HG03196 (cell line): ENCODE measurements around the gene NOTCH2.
A peak's percentile ranks its signal among the peaks of the same experiment; 100 is the strongest.
"Not testable (repeated sequence)": the region's sequence is repeated elsewhere in the genome, so short reads cannot be mapped to it uniquely, and the experiment has no call there.

Source experiments
- ATAC-seq: cut with Tn5 transposase; IDR thresholded peaks from one replicate; pipeline ENCODE4 v1.9.1; 2021; ENCODE audit not compliant: unreplicated experiment

Gene NOTCH2

DNA sequence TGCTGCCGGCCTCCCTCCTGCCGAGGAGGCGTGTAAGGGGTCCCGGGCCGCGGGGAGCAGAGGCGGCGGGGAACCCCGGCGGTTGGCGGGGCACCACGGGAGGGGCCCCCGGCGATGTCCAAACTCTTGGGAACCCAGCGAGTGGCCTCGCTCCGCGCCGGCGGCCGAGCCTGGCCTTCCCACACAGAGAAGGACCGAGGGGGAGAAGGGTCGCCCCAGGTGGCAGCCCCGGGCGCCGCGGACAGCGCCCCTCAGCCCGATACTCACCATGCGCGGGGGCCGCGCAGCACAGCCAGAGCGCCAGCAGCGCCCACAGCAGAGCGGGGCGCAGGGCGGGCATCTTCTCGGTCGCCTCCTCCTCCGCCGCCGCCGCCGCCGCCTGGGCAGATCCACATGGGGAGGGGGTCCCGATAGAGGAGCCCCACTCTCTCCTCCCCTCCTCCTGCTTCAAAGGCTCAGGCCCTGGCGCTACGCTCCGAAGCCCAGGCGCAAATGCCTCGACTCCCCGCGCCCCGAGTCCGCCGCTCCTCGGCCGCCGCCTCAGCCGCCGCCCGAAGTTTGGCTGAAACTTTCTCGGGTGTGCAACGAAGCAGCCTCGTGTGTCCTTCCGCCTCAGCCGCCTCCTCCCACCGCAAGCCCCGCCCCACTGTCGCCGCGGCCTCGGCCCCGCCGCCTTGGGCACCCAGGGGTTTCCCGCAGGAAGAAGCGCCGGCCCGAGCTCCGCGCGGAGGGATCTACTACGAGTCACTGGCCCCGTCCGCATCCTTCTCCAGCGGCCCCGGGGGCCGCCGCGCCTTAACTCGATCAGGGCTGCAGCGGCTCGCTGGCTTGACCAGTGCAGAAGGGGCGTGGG, at the start of gene NOTCH2:
NOTCH2 (minus strand) TSS at position 596 of the 853 bp plus-strand sequence; CDS start at position 340, 256 bp downstream.
- not testable (repeated sequence) for ATAC-seq

DNA sequence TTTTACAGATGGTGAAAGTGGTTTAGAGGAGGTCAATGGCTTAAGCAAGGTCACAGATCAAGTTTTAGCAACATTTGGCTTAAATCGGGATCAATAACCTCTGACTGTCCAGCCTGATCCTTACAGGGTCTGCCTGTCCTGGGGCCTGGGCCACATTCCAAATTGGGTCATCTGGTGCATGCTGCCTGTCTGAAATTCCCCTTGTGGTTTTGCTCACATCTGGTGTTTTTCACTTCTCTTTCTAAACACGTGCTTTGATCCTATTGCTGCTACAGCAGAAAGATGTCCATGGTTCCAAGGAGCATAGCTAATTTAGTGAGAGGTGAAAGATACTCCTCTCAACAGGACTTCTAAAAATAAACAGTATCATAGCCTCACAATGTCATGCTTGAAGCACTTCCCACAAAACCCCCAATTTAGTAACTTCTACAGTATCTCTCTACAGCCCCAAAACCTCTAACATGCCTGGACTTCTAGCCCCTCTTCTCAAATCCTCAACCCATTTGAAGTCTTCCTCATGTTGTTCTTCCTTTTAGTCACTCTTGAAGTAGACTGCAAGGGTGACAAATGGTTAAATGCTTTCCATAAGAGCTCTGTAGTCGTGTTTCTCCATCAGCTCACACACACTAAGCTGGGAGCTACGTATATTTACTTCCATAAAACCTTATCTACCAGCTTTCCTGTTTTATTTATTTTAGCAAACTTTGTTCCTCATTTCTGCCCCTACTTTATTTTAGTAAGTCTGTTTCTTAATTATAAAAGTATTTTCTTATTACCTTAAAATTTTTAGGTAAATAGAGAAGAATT, 48.1 kb upstream of the NOTCH2 start:
- ATAC-seq = peak; percentile 49

DNA sequence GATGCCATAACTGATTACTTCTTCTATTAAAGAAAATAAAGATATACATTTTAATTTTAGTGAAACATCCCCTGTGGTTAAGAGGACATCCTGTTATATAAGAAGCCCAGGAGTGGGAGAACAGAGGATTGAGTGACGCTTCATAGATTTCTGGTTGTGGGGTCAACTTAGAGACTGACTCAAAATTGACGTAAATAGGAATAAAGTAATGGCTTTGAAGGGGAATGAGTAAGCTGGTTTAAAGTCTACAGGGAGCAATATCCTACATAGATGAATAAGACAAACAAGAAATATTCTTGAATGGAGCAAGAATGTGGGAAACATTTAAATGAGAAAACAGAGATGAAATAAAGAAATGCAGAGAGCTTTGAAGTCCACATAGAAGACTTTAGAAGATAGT, 46.6 kb upstream of the NOTCH2 start:
- ATAC-seq = not testable (repeated sequence)

- ATAC-seq = not testable (repeated sequence)
These were observed 43.7 kb upstream of the NOTCH2 start for GRCh38 chr1:120113134-120113533.

- not testable (repeated sequence) for ATAC-seq
These were observed 42.8 kb upstream of the NOTCH2 start for GRCh38 chr1:120112212-120112611.

GRCh38 chr1:120111771-120112170, 42.3 kb upstream of the NOTCH2 start:
- not testable (repeated sequence) for ATAC-seq

GRCh38 chr1:120111008-120111407, 41.5 kb upstream of the NOTCH2 start:
- ATAC-seq = not testable (repeated sequence)

- ATAC-seq = not testable (repeated sequence)
These were observed 40.2 kb upstream of the NOTCH2 start for GRCh38 chr1:120109656-120110055.

DNA sequence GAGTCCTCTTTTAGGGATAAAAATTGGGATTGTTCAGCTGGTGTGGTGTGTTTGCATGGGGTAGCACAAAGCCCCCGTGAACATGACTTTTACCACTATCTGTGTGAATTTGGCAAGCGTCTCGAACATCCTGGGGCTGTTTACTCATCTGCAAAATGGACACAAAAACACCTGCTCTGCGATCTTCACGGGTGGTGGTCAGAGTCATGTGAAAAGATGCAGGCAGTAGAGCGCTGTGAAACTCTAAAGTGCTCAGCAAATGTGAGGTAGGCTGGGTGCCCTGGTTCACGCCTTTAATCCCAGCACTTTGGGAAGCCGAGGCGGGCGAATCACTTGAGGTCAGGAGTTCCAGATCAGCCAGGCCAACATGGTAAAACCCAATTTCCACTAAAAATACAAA, 39.7 kb upstream of the NOTCH2 start:
- ATAC-seq = not testable (repeated sequence)

- ATAC-seq = not testable (repeated sequence)
These were observed 35.8 kb upstream of the NOTCH2 start for GRCh38 chr1:120105288-120105687.

DNA sequence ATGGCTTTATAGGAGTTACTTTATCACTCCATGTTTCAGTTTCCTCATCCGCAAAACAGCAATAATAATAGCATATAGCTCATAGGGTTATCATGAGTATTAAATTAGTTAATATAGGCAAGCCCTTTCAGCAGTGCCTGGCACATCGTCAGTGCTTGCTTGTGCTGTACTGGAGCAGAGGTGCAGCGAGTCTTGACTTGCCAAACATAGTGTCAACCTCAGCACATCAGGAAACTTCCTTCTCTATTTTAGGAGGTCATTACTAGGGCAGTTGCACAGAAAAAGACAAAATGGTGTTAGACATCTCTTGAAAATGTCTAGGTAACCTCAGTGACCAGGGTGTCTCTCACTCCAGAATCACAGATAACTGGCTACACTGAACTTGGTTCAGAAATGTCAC, 34.3 kb upstream of the NOTCH2 start:
- not testable (repeated sequence) for ATAC-seq

GRCh38 chr1:120101593-120101992, 32.1 kb upstream of the NOTCH2 start:
- not testable (repeated sequence) for ATAC-seq

- not testable (repeated sequence) for ATAC-seq
These were observed 31.1 kb upstream of the NOTCH2 start for GRCh38 chr1:120100590-120100989.

- not testable (repeated sequence) for ATAC-seq
These were observed 29.7 kb upstream of the NOTCH2 start for GRCh38 chr1:120098986-120099759.

- ATAC-seq = not testable (repeated sequence)
These were observed 27.6 kb upstream of the NOTCH2 start for GRCh38 chr1:120096981-120097545.

DNA sequence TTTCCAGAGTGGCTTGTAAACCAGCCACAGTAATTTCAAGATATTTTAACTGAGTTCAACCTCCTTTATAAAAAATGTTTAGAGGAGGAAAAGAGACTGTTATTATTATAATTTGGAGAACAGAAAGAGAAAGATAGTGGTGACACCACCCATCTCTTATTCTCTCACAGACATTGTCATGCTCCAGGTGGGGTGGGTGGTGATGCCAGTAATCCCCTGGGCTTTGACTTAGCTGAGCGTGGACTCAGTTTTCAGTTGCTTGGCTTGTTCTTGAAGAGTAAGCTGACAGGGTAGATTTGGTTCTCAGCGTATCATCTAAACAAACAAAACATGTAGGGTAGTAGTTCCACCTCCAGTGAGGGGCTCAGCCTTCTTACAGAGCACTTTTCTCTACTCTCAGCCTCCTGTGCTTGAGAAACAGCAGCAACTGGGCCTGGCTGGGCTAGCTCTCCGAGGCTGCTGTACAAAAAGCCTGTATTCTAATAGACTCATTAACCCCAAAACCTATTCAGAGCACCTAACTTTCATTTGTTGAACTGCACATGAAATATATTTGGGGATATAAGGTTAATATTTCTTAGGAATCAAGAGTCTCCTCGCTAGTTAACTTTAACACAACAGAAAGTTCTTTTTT, 24.2 kb upstream of the NOTCH2 start:
- not testable (repeated sequence) for ATAC-seq

- ATAC-seq = not testable (repeated sequence)
These were observed 23.1 kb upstream of the NOTCH2 start for GRCh38 chr1:120092232-120093218.

DNA sequence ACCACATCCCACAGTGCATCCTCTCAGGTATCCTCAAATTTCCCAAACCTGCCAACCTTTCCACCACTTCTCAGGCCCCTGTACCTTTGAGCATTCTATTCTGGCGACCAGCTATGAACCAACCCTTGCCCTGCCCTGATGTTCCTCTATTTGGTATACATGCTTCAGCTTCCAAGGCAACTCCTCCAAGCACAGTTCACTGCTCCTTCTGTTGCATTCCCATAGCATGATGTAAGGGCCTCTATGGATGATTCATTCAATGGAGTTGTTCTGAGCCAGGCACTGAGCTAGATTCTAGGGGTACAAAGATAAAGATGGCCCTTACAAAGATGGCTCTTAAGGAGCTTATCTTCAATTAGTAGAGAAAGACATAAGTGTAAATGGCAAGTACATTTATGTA, 21.4 kb upstream of the NOTCH2 start:
- ATAC-seq = not testable (repeated sequence)

DNA sequence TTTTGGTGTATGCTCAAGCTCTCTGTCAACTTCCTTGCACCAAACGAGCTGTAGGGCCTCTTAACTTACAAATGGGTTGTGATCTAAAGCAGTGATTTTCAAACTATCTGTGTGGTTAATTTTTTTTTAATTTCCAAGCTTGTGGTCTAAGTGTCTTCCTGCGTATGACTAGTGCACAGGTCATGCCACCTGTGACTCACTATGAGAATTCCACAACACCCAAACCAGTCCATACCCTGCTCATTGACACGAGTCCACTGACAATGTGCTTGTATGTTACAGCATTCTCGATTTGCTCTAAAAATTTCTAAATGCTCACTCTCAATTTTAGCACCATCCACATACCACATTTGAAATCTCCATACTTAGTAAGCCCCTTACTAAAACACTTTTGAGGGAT, 18.5 kb upstream of the NOTCH2 start:
- not testable (repeated sequence) for ATAC-seq
